Nephron (organoid): ENCODE data around the gene ATP6V1F.

Experiments used
- H3K27ac Mint-ChIP-seq, 3 experiments: 2 replicates each; pipeline ENCODE4 v1.8.0; 2020; ENCODE audit warnings: mixed read lengths in 3 of 3, mild to moderate bottlenecking in 2 of 3, moderate library complexity in 1 of 3
- H3K27me3 Mint-ChIP-seq: 2 replicates; pipeline ENCODE4 v1.8.0; 2021; ENCODE audit warnings: low read depth, mild to moderate bottlenecking, moderate library complexity, mixed read lengths
- H3K36me3 Mint-ChIP-seq: 2 replicates; pipeline ENCODE4 v1.8.0; 2020; ENCODE audit warnings: low read depth, mixed read lengths
- H3K4me1 Mint-ChIP-seq: 2 replicates; pipeline ENCODE4 v1.8.0; 2020; ENCODE audit warnings: mixed read lengths
- H3K4me3 Mint-ChIP-seq, 3 experiments: 2 replicates each; pipeline ENCODE4 v1.8.0; 2020; ENCODE audit warnings: mild to moderate bottlenecking in 3 of 3, mixed read lengths in 3 of 3, moderate library complexity in 2 of 3
- H3K9me3 Mint-ChIP-seq: 2 replicates; pipeline ENCODE4 v1.8.0; 2020; ENCODE audit warnings: mixed read lengths
- TF ChIP-seq, protein P1 (sequence below), 3 experiments: fragments of 200-600 bp; sonication (generic); IDR thresholded peaks; one replicate each; pipeline ENCODE4 v1.5.0; 2021; ENCODE audit warnings: antibody characterized with exemption in 3 of 3; ENCODE audit not compliant: unreplicated experiment in 3 of 3

Gene ATP6V1F

DNA sequence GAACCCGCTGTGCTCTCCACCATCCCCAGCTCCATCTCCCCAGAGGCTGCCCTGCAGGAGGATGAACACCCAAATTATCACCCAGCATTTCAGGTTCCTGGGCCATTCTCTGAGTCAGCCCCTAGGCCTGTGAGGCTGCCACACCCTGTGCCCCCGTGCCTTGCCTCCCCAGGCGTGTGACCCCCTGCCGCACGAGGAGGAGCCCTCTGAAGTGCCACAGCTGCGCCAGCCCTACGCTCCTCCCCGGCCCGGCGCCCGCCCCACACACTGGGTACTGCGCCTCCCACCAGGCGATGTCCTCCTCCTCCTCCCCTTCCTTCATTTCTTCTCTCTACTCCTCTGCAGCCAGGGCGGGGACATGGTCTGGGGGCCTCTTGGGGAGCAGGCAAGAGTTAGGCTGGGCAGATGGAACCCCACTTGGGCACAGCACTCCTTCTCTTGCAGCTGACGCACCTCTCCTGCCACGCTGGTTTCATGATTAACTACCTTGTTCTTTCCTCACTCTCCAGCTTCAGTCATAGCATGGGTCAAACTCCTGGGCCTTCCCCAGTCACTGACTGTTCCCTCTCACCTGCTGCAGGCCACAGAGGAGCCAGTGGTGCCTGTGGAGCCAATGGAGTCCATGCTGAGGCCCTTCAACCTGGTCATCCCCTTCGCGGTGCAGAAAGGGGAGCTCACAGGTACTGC lies 12.7 kb upstream of the ATP6V1F start:
- H3K36me3 Mint-ChIP-seq = peaks cover 31% of the 10 kb centered on the region
- peak overlapping the region in 1 of 3 experiments; percentile 1 for H3K27ac Mint-ChIP-seq
- TF ChIP-seq, protein P1, sequence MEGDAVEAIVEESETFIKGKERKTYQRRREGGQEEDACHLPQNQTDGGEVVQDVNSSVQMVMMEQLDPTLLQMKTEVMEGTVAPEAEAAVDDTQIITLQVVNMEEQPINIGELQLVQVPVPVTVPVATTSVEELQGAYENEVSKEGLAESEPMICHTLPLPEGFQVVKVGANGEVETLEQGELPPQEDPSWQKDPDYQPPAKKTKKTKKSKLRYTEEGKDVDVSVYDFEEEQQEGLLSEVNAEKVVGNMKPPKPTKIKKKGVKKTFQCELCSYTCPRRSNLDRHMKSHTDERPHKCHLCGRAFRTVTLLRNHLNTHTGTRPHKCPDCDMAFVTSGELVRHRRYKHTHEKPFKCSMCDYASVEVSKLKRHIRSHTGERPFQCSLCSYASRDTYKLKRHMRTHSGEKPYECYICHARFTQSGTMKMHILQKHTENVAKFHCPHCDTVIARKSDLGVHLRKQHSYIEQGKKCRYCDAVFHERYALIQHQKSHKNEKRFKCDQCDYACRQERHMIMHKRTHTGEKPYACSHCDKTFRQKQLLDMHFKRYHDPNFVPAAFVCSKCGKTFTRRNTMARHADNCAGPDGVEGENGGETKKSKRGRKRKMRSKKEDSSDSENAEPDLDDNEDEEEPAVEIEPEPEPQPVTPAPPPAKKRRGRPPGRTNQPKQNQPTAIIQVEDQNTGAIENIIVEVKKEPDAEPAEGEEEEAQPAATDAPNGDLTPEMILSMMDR (IDR thresholded peaks at IDR 0.05; ENCODE audit: unreplicated experiment in 3 of 3) = no peak
- no peaks in the 10 kb centered on the region for H3K9me3 Mint-ChIP-seq
- no peaks in the 10 kb centered on the region for H3K4me1 Mint-ChIP-seq
- no peaks in the 10 kb centered on the region for H3K27me3 Mint-ChIP-seq
- no peak overlapping the region for H3K4me3 Mint-ChIP-seq

DNA sequence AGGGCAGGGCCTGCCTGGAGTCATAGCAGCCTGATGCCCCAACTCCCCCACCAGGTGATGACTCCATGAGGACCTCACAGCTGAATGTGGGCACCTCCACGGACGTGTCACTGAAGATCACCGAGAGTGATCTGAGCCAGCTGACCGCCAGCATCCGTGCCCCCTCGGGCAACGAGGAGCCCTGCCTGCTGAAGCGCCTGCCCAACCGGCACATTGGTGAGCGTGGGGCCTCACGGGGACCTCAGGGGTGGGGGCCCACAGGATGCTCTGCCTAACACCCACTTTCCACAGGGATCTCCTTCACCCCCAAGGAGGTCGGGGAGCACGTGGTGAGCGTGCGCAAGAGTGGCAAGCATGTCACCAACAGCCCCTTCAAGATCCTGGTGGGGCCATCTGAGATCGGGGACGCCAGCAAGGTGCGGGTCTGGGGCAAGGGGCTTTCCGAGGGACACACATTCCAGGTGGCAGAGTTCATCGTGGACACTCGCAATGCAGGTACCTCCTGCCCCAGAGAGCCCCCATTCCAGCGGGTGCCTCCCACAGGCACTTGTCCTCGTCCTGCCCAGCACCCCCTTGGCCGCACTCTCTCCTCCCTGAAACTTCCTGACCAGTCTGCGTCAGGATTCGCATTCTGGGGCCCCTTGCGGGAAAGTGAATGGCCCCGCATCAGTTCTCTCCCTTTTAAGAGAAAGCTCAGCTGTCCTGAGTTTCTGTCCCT lies 10.0 kb upstream of the ATP6V1F start:
- Mint-ChIP-seq H3K4me3 (no peak overlapping the region), H3K36me3 (peaks cover 35% of the 10 kb centered on the region), H3K27ac (no peak overlapping the region), H3K27me3 (no peaks in the 10 kb centered on the region), H3K9me3 (no peaks in the 10 kb centered on the region), H3K4me1 (no peaks in the 10 kb centered on the region)
- TF ChIP-seq, protein P1 (IDR thresholded peaks at IDR 0.05; ENCODE audit: unreplicated experiment in 3 of 3) = no peak

DNA sequence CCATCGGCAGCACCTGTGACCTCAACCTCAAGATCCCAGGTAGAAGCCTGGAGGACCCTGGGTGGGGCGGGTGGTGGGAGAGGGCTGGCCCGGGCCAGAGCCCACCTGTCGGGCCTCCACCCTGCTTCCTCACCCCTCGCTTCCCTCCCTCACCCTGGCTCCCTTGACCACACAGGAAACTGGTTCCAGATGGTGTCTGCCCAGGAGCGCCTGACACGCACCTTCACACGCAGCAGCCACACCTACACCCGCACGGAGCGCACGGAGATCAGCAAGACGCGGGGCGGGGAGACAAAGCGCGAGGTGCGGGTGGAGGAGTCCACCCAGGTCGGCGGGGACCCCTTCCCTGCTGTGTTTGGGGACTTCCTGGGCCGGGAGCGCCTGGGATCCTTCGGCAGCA lies 8.9 kb upstream of the ATP6V1F start:
- Mint-ChIP-seq H3K36me3 (peaks cover 31% of the 10 kb centered on the region), H3K4me3 (no peak overlapping the region), H3K27me3 (no peaks in the 10 kb centered on the region), H3K9me3 (no peaks in the 10 kb centered on the region), H3K27ac (no peak overlapping the region), H3K4me1 (no peaks in the 10 kb centered on the region)
- TF ChIP-seq, protein P1 (IDR thresholded peaks at IDR 0.05; ENCODE audit: unreplicated experiment in 3 of 3) = no peak

DNA sequence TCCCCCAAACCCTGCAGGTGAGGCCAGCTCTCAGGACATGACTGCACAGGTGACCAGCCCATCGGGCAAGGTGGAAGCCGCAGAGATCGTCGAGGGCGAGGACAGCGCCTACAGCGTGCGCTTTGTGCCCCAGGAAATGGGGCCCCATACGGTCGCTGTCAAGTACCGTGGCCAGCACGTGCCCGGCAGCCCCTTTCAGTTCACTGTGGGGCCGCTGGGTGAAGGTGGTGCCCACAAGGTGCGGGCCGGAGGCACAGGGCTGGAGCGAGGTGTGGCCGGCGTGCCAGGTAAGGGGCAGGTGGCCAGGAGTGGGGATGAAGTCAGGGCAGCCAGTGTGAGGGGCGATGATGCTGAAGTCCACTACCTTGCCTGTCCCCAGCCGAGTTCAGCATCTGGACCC lies 8.3 kb upstream of the ATP6V1F start:
- Mint-ChIP-seq H3K4me1 (peaks cover 5% of the 10 kb centered on the region), H3K27ac (no peak overlapping the region), H3K4me3 (no peak overlapping the region), H3K27me3 (no peaks in the 10 kb centered on the region), H3K36me3 (peaks cover 31% of the 10 kb centered on the region), H3K9me3 (no peaks in the 10 kb centered on the region)
- TF ChIP-seq, protein P1 (IDR thresholded peaks at IDR 0.05; ENCODE audit: unreplicated experiment in 3 of 3) = no peak

DNA sequence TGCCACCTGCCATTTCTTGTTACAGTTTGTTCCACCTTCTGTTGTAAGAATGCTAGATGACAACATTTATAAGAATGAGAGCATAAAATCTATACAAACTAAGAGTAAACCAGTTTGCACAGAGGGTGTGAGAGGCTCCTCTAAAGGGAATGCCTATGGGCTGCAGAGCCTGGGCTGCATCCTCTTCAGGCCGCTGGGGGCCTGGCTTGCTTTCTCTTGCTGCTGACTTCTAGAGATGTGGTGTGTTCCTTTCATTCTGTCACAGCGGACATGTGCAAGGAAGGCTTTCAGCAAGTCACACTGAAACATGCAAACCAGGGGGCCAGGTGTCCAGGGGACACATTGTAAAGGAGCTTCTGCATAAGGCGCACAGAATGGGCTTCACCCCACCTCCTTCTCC lies 7.1 kb upstream of the ATP6V1F start:
- no peak overlapping the region for H3K27ac Mint-ChIP-seq
- peaks cover 16% of the 10 kb centered on the region for H3K4me1 Mint-ChIP-seq
- TF ChIP-seq, protein P1 (IDR thresholded peaks at IDR 0.05; ENCODE audit: unreplicated experiment in 3 of 3) = no peak
- no peaks in the 10 kb centered on the region for H3K9me3 Mint-ChIP-seq
- no peak overlapping the region for H3K4me3 Mint-ChIP-seq
- peaks cover 27% of the 10 kb centered on the region for H3K36me3 Mint-ChIP-seq
- no peaks in the 10 kb centered on the region for H3K27me3 Mint-ChIP-seq
